ENCODE data around the gene DYNLT5. TPM values are rescaled to one million over a fixed set of nuclear protein-coding genes. Genes with fewer than 3 reads are reported as not detected.
"Not testable (repeated sequence)": the region's sequence is repeated elsewhere in the genome, so short reads cannot be mapped to it uniquely, and the experiment has no call there.

DYNLT5 gene
- total RNA-seq, 3 donors from 2014 or later, result 0.32 to 1.0 (median 0.33) TPM

DNA sequence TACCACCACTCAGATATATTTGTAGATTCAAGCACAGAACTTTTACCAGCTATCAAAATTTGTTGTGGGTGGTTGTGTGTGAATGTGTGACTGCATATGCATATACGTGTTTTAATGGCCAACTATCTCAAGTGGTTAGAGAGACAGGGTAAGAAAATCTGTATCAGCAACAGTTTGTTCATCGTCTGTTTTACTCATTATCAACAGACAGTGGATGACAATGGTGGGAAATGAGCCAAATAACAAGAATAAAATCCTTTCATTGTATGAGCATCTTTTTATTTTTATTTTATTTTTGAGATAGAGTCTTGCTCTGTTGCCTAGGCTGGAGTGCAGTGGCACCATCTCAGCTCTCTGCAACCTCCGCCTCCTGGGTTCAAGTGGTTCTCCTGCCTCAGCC lies 22.7 kb upstream of the DYNLT5 start:
- H3K4me3 ChIP-seq, result no peak overlapping the region
- no peak overlapping the region for H3K27ac ChIP-seq
- no peak for DNase-seq (ENCODE audit: low spot score in 2 of 2)
- no peaks in the 10 kb centered on the region for H3K36me3 ChIP-seq
- no peaks in the 10 kb centered on the region for H3K4me1 ChIP-seq
- H3K9me3 ChIP-seq, result no peaks in the 10 kb centered on the region
- H3K27me3 ChIP-seq, result no peaks in the 10 kb centered on the region
- intact Hi-C loops (cut with DNase I; ENCODE audit: low total_unique reads), result no loop called here
- TF ChIP-seq POLR2A (IDR thresholded peaks at IDR 0.05) (no peak), POLR2AphosphoS5 (IDR thresholded peaks at IDR 0.05) (no peak)
- TF ChIP-seq, protein P1, sequence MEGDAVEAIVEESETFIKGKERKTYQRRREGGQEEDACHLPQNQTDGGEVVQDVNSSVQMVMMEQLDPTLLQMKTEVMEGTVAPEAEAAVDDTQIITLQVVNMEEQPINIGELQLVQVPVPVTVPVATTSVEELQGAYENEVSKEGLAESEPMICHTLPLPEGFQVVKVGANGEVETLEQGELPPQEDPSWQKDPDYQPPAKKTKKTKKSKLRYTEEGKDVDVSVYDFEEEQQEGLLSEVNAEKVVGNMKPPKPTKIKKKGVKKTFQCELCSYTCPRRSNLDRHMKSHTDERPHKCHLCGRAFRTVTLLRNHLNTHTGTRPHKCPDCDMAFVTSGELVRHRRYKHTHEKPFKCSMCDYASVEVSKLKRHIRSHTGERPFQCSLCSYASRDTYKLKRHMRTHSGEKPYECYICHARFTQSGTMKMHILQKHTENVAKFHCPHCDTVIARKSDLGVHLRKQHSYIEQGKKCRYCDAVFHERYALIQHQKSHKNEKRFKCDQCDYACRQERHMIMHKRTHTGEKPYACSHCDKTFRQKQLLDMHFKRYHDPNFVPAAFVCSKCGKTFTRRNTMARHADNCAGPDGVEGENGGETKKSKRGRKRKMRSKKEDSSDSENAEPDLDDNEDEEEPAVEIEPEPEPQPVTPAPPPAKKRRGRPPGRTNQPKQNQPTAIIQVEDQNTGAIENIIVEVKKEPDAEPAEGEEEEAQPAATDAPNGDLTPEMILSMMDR (IDR thresholded peaks at IDR 0.05), result no peak

DNA sequence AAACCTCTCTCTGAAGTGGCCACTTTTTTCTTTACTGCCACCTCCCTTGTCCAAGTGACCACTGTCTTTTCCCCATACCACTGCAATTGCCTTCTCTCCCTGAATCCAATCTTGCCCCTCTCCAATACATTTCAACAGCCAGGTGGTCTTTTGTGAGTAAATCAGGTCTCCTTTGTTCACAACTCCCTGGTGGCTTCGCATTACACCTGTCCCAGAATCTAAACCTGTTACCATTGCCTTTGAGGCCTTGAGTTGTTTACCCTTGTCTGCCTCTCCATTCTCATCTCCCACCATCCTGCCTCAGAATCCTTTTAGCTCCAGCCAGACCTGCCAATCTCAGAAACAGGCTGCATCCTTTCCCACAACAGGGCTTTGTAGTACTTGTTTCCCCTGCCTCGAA lies 21.8 kb upstream of the DYNLT5 start:
- intact Hi-C loops (cut with DNase I; ENCODE audit: low total_unique reads), result no loop called here
- no peaks in the 10 kb centered on the region for H3K9me3 ChIP-seq
- TF ChIP-seq, protein P1 (IDR thresholded peaks at IDR 0.05), result no peak
- no peak for TF ChIP-seq POLR2AphosphoS5 (IDR thresholded peaks at IDR 0.05)
- TF ChIP-seq POLR2A (IDR thresholded peaks at IDR 0.05), result no peak

GRCh38 chr1:66731170-66731865 lies 20.9 kb upstream of the DYNLT5 start:
- TF ChIP-seq, protein P1 (IDR thresholded peaks at IDR 0.05), result no peak
- no peak for TF ChIP-seq POLR2AphosphoS5 (IDR thresholded peaks at IDR 0.05)
- TF ChIP-seq POLR2A (IDR thresholded peaks at IDR 0.05), result no peak
- H3K9me3 ChIP-seq, result no peaks in the 10 kb centered on the region
- intact Hi-C loops (cut with DNase I; ENCODE audit: low total_unique reads), result no loop called here
- H3K4me1 ChIP-seq, result no peaks in the 10 kb centered on the region
- H3K36me3 ChIP-seq, result no peaks in the 10 kb centered on the region
- H3K27me3 ChIP-seq, result no peaks in the 10 kb centered on the region
- no peak overlapping the region for H3K4me3 ChIP-seq
- no peak overlapping the region for H3K27ac ChIP-seq
- DNase-seq (ENCODE audit: low spot score in 2 of 2), result no peak

More for the DNA sequence above, 21.8 kb upstream of the DYNLT5 start:
- Histone ChIP-seq H3K4me1 (no peaks in the 10 kb centered on the region), H3K36me3 (no peaks in the 10 kb centered on the region), H3K27me3 (no peaks in the 10 kb centered on the region), H3K4me3 (no peak overlapping the region), H3K27ac (no peak overlapping the region)
- no peak for DNase-seq (ENCODE audit: low spot score in 2 of 2)

DNA sequence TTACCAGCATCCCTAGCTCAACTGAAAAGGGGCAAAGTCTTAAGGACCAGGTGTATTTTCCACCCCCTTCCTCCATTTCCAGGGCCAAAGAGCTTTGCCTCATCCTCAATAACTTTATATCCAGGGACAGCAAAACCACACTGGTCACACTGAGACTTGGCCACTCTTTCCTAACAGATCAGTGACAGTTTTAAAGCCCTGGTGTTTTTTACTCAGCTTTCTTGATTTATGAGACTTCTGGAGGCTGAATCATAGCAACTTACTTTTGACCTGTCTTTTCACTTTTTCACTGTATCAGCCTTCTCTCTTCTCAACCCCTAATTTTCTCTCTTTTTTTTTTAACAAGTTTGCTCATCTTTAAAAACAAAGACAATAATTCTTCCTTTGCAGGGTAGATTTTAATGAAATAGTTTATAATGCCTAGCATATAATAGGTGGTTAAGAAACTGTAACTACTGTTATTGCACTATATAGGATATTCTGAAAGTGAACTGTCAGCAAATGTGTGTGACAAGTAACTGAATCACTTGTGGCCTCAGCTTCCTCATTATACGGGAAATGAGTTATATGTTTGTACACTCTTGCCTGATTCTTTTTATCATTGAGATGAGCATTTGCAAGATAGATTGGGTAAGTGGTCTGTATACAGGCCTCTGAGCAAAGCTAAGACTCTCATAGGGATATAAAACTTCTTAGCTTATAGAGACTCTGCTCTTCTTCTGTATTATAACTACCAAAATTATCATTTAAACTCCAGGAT lies 19.7 kb upstream of the DYNLT5 start:
- no peaks in the 10 kb centered on the region for H3K27me3 ChIP-seq
- H3K9me3 ChIP-seq, result no peaks in the 10 kb centered on the region
- H3K27ac ChIP-seq, result no peak overlapping the region
- H3K4me1 ChIP-seq, result no peaks in the 10 kb centered on the region
- intact Hi-C loops (cut with DNase I; ENCODE audit: low total_unique reads), result no loop called here
- H3K4me3 ChIP-seq, result no peak overlapping the region
- no peaks in the 10 kb centered on the region for H3K36me3 ChIP-seq
- TF ChIP-seq POLR2AphosphoS5 (IDR thresholded peaks at IDR 0.05) (no peak), POLR2A (IDR thresholded peaks at IDR 0.05) (no peak)
- TF ChIP-seq, protein P1 (IDR thresholded peaks at IDR 0.05), result no peak
- DNase-seq (ENCODE audit: low spot score in 2 of 2), result no peak

DNA sequence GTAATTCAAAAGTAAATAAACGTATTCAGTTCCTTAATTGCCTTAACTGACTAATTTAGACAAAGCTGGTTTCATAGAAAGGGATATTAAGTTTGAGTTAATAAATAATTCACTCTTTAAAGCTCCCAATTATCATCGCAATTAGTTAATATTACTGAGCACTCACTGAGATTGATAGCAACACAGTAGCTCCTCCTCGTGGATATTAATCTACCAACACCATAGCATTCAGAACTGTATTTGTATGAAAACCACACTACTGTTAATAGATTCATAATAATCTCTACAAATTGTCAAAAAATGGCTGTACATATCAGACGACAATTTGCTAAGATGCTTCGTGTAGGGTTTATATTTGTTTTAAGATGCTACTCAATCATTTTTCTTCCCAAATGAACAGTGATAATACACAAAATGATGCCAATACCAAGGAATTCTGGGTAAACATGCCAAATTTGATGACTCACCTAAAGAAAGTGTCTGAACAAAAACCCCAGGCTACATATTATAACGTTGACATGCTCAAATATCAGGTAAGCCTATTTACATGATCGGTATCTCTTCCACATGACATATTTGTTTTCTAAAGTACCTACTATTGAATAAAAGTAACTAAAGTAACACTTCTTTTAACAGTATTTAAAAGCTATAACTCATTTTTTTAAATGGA lies 18.8 kb upstream of the DYNLT5 start:
- no peak for DNase-seq (ENCODE audit: low spot score in 2 of 2)
- no peak overlapping the region for H3K4me3 ChIP-seq
- H3K9me3 ChIP-seq, result no peaks in the 10 kb centered on the region
- H3K27ac ChIP-seq, result no peak overlapping the region
- TF ChIP-seq POLR2AphosphoS5 (IDR thresholded peaks at IDR 0.05) (no peak), POLR2A (IDR thresholded peaks at IDR 0.05) (no peak)
- TF ChIP-seq, protein P1 (IDR thresholded peaks at IDR 0.05), result no peak
- intact Hi-C loops (cut with DNase I; ENCODE audit: low total_unique reads), result no loop called here
- no peaks in the 10 kb centered on the region for H3K36me3 ChIP-seq
- H3K27me3 ChIP-seq, result no peaks in the 10 kb centered on the region
- H3K4me1 ChIP-seq, result no peaks in the 10 kb centered on the region

DNA sequence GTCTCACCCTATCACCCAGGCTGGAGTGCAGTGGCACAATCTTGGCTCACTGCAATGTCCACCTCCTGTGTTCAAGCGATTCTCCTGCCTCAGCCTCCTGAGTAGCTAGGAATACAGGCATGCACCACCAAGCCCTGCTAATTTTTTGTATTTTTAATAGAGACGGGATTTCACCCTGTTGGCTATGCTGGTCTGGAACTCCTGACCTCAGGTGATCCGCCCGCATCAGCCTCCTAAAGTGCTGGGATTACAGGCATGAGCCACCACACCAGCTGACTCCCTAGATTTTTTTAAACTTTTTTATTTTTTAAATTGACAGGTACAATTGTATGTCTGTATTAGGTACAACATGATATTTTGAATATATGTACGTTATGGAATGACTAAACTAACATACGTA lies 17.7 kb upstream of the DYNLT5 start:
- H3K4me3 ChIP-seq; H3K27ac ChIP-seq; H3K27me3 ChIP-seq; DNase-seq (ENCODE audit: low spot score in 2 of 2); H3K36me3 ChIP-seq; H3K9me3 ChIP-seq; H3K4me1 ChIP-seq; intact Hi-C loops (cut with DNase I; ENCODE audit: low total_unique reads): not testable (repeated sequence)

Data from breast epithelium (tissue), 4 donors.